Stimulated activated CD4-positive, alpha-beta T cell treated with anti-CD3 and anti-CD28 coated beads, Interleukin-1b, Interleukin-23, amount 100 ng/mL, for 1 hour (primary cell): ENCODE results near the gene CFAP70.
A peak's percentile ranks its signal among the peaks of the same experiment; 100 is the strongest.

Source experiments
- DNase-seq, 2 donors: peaks; one replicate each; pipeline ENCODE4 v3.0.0-alpha.2; 2020; ENCODE audit warnings: low read depth in 2 of 2

CFAP70 gene

GRCh38 chr10:73252445-73253224 is 106.0 kb downstream of the CFAP70 start, which contains the start of gene MRPS16:
MRPS16 (minus strand) TSS chr10:73252644; CDS start chr10:73252482, 162 bp downstream.
- peak; percentile 70 to 73 for DNase-seq

- no peak for DNase-seq
These were observed 106.8 kb downstream of the CFAP70 start for GRCh38 chr10:73251683-73252444.

GRCh38 chr10:73248259-73248724 is 110.4 kb downstream of the CFAP70 start:
- DNase-seq: no peak

- DNase-seq: no peak
These were observed 111.0 kb downstream of the CFAP70 start for GRCh38 chr10:73247509-73248258.

GRCh38 chr10:73246646-73247508 is 111.8 kb downstream of the CFAP70 start, which contains the start of gene DNAJC9:
DNAJC9 (minus strand) TSS chr10:73247255; CDS start chr10:73247189, 66 bp downstream.
- DNase-seq: peak; percentile 89 to 97

- DNase-seq: no peak
These were observed 112.4 kb downstream of the CFAP70 start for GRCh38 chr10:73246322-73246645.

GRCh38 chr10:73244866-73245477 is 113.7 kb downstream of the CFAP70 start:
- DNase-seq: no peak

GRCh38 chr10:73239908-73240307 is 118.8 kb downstream of the CFAP70 start:
- no peak for DNase-seq

GRCh38 chr10:73238990-73239566 is 119.6 kb downstream of the CFAP70 start:
- no peak for DNase-seq

- no peak for DNase-seq
These were observed 124.0 kb downstream of the CFAP70 start for GRCh38 chr10:73234695-73235094.

GRCh38 chr10:73233883-73234282 is 124.8 kb downstream of the CFAP70 start:
- DNase-seq: no peak

- no peak for DNase-seq
These were observed 125.8 kb downstream of the CFAP70 start for GRCh38 chr10:73232887-73233286.

GRCh38 chr10:73229567-73229966 is 129.1 kb downstream of the CFAP70 start:
- no peak for DNase-seq

GRCh38 chr10:73228247-73228646 is 130.4 kb downstream of the CFAP70 start:
- no peak for DNase-seq

GRCh38 chr10:73226663-73227062 is 132.0 kb downstream of the CFAP70 start:
- DNase-seq: no peak

- DNase-seq: no peak
These were observed 133.1 kb downstream of the CFAP70 start for GRCh38 chr10:73225518-73225917.

GRCh38 chr10:73220989-73221388 is 137.7 kb downstream of the CFAP70 start:
- DNase-seq: no peak

GRCh38 chr10:73219384-73219783 is 139.3 kb downstream of the CFAP70 start:
- no peak for DNase-seq

- no peak for DNase-seq
These were observed 140.1 kb downstream of the CFAP70 start for GRCh38 chr10:73218431-73219191.

GRCh38 chr10:73217628-73218027 is 141.0 kb downstream of the CFAP70 start:
- DNase-seq: no peak
